ENCODE data around the gene NSUN6.

NSUN6 gene

GRCh38 chr10:18666810-18667209 lies 15.4 kb upstream of the NSUN6 start:
- no peak for ATAC-seq

GRCh38 chr10:18665815-18666558 lies 14.6 kb upstream of the NSUN6 start:
- H3K9me3 Mint-ChIP-seq: no peaks in the 10 kb centered on the region
- peaks cover 44% of the 10 kb centered on the region for H3K4me1 Mint-ChIP-seq
- ATAC-seq (no peak), DNase-seq (ENCODE audit: low spot score in 2 of 2) (no peak)
- H3K27ac Mint-ChIP-seq: no peak overlapping the region
- no peak overlapping the region for H3K4me3 Mint-ChIP-seq
- peaks cover 94% of the 10 kb centered on the region for H3K36me3 Mint-ChIP-seq

More at GRCh38 chr10:18666810-18667209, 15.4 kb upstream of the NSUN6 start:
- no peak overlapping the region for H3K4me3 Mint-ChIP-seq
- peaks cover 36% of the 10 kb centered on the region for H3K4me1 Mint-ChIP-seq
- H3K36me3 Mint-ChIP-seq: peaks cover 97% of the 10 kb centered on the region
- no peak overlapping the region for H3K27ac Mint-ChIP-seq
- no peaks in the 10 kb centered on the region for H3K9me3 Mint-ChIP-seq
- DNase-seq (ENCODE audit: low spot score in 2 of 2): no peak

- no peak overlapping the region for H3K27ac Mint-ChIP-seq
- no peak for DNase-seq (ENCODE audit: low spot score in 2 of 2)
- ATAC-seq: no peak
- H3K9me3 Mint-ChIP-seq: no peaks in the 10 kb centered on the region
- H3K36me3 Mint-ChIP-seq: peaks cover 88% of the 10 kb centered on the region
- H3K4me3 Mint-ChIP-seq: no peak overlapping the region
- H3K4me1 Mint-ChIP-seq: peaks cover 46% of the 10 kb centered on the region
These were observed 13.6 kb upstream of the NSUN6 start for GRCh38 chr10:18664841-18665478.

GRCh38 chr10:18660816-18661431 lies 9.5 kb upstream of the NSUN6 start:
- DNase-seq (ENCODE audit: low spot score in 2 of 2) (no peak), ATAC-seq (no peak)
- Mint-ChIP-seq H3K27ac (peak overlapping the region; percentile 0), H3K4me1 (peaks cover 47% of the 10 kb centered on the region), H3K4me3 (peak overlapping the region; percentile 83), H3K36me3 (peaks cover 64% of the 10 kb centered on the region), H3K9me3 (no peaks in the 10 kb centered on the region)

GRCh38 chr10:18659819-18660535 lies 8.6 kb upstream of the NSUN6 start:
- Mint-ChIP-seq H3K27ac (peak overlapping the region; percentile 92), H3K36me3 (peaks cover 55% of the 10 kb centered on the region), H3K4me1 (peaks cover 37% of the 10 kb centered on the region), H3K9me3 (no peaks in the 10 kb centered on the region), H3K4me3 (peak overlapping the region; percentile 83)
- ATAC-seq (peak; percentile 22), DNase-seq (ENCODE audit: low spot score in 2 of 2) (no peak)

GRCh38 chr10:18659125-18659818 lies 7.9 kb upstream of the NSUN6 start, which contains the start of gene ARL5B:
Gene ARL5B, plus strand, starts transcription at chr10:18659431. Its CDS starts 207 bp downstream, at chr10:18659638.
- Mint-ChIP-seq H3K4me3 (peak within 1 kb of the TSS; percentile 83), H3K36me3 (peaks cover 48% of the 10 kb centered on the region), H3K4me1 (peaks cover 31% of the 10 kb centered on the region), H3K9me3 (no peaks in the 10 kb centered on the region), H3K27ac (peak within 1 kb of the TSS; percentile 92)
- DNase-seq (ENCODE audit: low spot score in 2 of 2): peak; percentile 89 to 97
- peak; percentile 98 for ATAC-seq

- DNase-seq (ENCODE audit: low spot score in 2 of 2) (no peak), ATAC-seq (no peak)
- peak overlapping the region; percentile 83 for H3K4me3 Mint-ChIP-seq
- peaks cover 40% of the 10 kb centered on the region for H3K36me3 Mint-ChIP-seq
- peak overlapping the region; percentile 92 for H3K27ac Mint-ChIP-seq
- peaks cover 23% of the 10 kb centered on the region for H3K4me1 Mint-ChIP-seq
- no peaks in the 10 kb centered on the region for H3K9me3 Mint-ChIP-seq
These were observed 7.1 kb upstream of the NSUN6 start for GRCh38 chr10:18658271-18659124.

GRCh38 chr10:18656724-18657123 lies 5.3 kb upstream of the NSUN6 start:
- DNase-seq (ENCODE audit: low spot score in 2 of 2): no peak
- ATAC-seq: no peak
- Mint-ChIP-seq H3K9me3 (no peaks in the 10 kb centered on the region), H3K27ac (no peak overlapping the region), H3K4me3 (no peak overlapping the region), H3K4me1 (peaks cover 24% of the 10 kb centered on the region), H3K36me3 (peaks cover 27% of the 10 kb centered on the region)

GRCh38 chr10:18653112-18653511 lies 1.7 kb upstream of the NSUN6 start:
- H3K4me3 Mint-ChIP-seq: no peak overlapping the region
- peaks cover 28% of the 10 kb centered on the region for H3K4me1 Mint-ChIP-seq
- peaks cover 13% of the 10 kb centered on the region for H3K36me3 Mint-ChIP-seq
- ATAC-seq: no peak
- DNase-seq (ENCODE audit: low spot score in 2 of 2): no peak
- H3K9me3 Mint-ChIP-seq: no peaks in the 10 kb centered on the region
- peak overlapping the region; percentile 32 for H3K27ac Mint-ChIP-seq

- ATAC-seq (no peak), DNase-seq (ENCODE audit: low spot score in 2 of 2) (no peak)
- peak overlapping the region; percentile 96 for H3K27ac Mint-ChIP-seq
- H3K9me3 Mint-ChIP-seq: no peaks in the 10 kb centered on the region
- H3K36me3 Mint-ChIP-seq: peaks cover 21% of the 10 kb centered on the region
- H3K4me1 Mint-ChIP-seq: peaks cover 28% of the 10 kb centered on the region
- peak overlapping the region; percentile 89 for H3K4me3 Mint-ChIP-seq
These were observed 886 bp downstream of the NSUN6 start for GRCh38 chr10:18650404-18650997.

GRCh38 chr10:18649364-18649959 lies 1.9 kb downstream of the NSUN6 start:
- Mint-ChIP-seq H3K36me3 (peaks cover 23% of the 10 kb centered on the region), H3K27ac (peak overlapping the region; percentile 96), H3K9me3 (no peaks in the 10 kb centered on the region), H3K4me3 (peak overlapping the region; percentile 89), H3K4me1 (peaks cover 28% of the 10 kb centered on the region)
- ATAC-seq: peak; percentile 41
- no peak for DNase-seq (ENCODE audit: low spot score in 2 of 2)

- Mint-ChIP-seq H3K4me3 (peak overlapping the region; percentile 89), H3K36me3 (peaks cover 28% of the 10 kb centered on the region), H3K27ac (no peak overlapping the region), H3K4me1 (peaks cover 28% of the 10 kb centered on the region), H3K9me3 (no peaks in the 10 kb centered on the region)
- ATAC-seq: no peak
- no peak for DNase-seq (ENCODE audit: low spot score in 2 of 2)
These were observed 3.4 kb downstream of the NSUN6 start for GRCh38 chr10:18647945-18648344.

GRCh38 chr10:18647151-18647550 lies 4.2 kb downstream of the NSUN6 start:
- DNase-seq (ENCODE audit: low spot score in 2 of 2): no peak
- H3K4me1 Mint-ChIP-seq: peaks cover 24% of the 10 kb centered on the region
- ATAC-seq: peak; percentile 56
- H3K27ac Mint-ChIP-seq: no peak overlapping the region
- no peaks in the 10 kb centered on the region for H3K9me3 Mint-ChIP-seq
- H3K36me3 Mint-ChIP-seq: peaks cover 30% of the 10 kb centered on the region
- H3K4me3 Mint-ChIP-seq: no peak overlapping the region

Measured in stimulated activated effector memory CD8-positive, alpha-beta T cell treated with anti-CD3 and anti-CD28 coated beads, Interleukin-12 subunit alpha, Interleukin-12 subunit beta, amount 100 ng/mL, for 72 hours (primary cell).